Hair follicle dermal papilla cell (primary cell): ENCODE data around the gene FAM83C. TPM values are rescaled to one million over a fixed set of nuclear protein-coding genes. Genes with fewer than 3 reads are reported as not detected.

Experiments
- total RNA-seq: library from RNA; depleted of rRNA; stranded (reverse); fragments of >200 nt; gene quantifications from 2 replicates; pipeline ENCODE4 v1.2.3, GENCODE V29; 2012

The FAM83C gene
- under 0.01 TPM in 1 of 2 replicates, not detected in the other for total RNA-seq

GRCh38 chr20:35291654-35292503 lies at the start of gene FAM83C:
Gene FAM83C (minus strand): TSS chr20:35292425. CDS start chr20:35292304, 121 bp downstream.

GRCh38 chr20:35284267-35284991 lies 7.8 kb downstream of the FAM83C start, which contains the start of gene EIF6:
Gene EIF6 (minus strand): TSS chr20:35284772. CDS start chr20:35284487, 285 bp downstream.

GRCh38 chr20:35277531-35278395 lies 14.5 kb downstream of the FAM83C start, which contains the start of gene MMP24OS:
Gene MMP24OS (minus strand): TSS chr20:35278122. CDS start chr20:35277929, 193 bp downstream.

Other genes starting within 250 kb of the FAM83C start
- gene TRPC4AP, start 199.6 kb downstream of the FAM83C start, total RNA-seq: 114 TPM in 2 replicates
- gene EDEM2, start 145.1 kb downstream of the FAM83C start, total RNA-seq: 33.8 and 37.4 TPM in 2 replicates
- 21.7 and 24.2 TPM in 2 replicates for gene PROCR, start 120.4 kb downstream of the FAM83C start, total RNA-seq
- 0.73 and 0.81 TPM in 2 replicates for gene MMP24, start 65.7 kb downstream of the FAM83C start, total RNA-seq
- gene MMP24OS, start 14.3 kb downstream of the FAM83C start, total RNA-seq: 32.7 and 39.8 TPM in 2 replicates
- gene EIF6, start 7.7 kb downstream of the FAM83C start, total RNA-seq: 97.8 and 106 TPM in 2 replicates
- 21.1 and 33.4 TPM in 2 replicates for gene UQCC1, start 119.5 kb upstream of the FAM83C start, total RNA-seq
- gene GDF5, start 145.8 kb upstream of the FAM83C start, total RNA-seq: 39.0 and 61.7 TPM in 2 replicates
- gene CEP250, start 163.2 kb upstream of the FAM83C start, total RNA-seq: 24.2 and 35.7 TPM in 2 replicates
- not detected in 2 replicates for gene C20orf173, start 237.2 kb upstream of the FAM83C start, total RNA-seq
- 282 and 421 TPM in 2 replicates for gene ERGIC3, start 249.7 kb upstream of the FAM83C start, total RNA-seq